Superior temporal gyrus (tissue), 1 donor: ENCODE results near the gene BLM.
"Not testable (repeated sequence)": the region's sequence is repeated elsewhere in the genome, so short reads cannot be mapped to it uniquely, and the experiment has no call there.

Source experiments
- DNase-seq: peaks from one replicate; pipeline ENCODE4 v3.0.0-alpha.2; 2016; ENCODE audit errors: extremely low spot score

BLM gene

DNA sequence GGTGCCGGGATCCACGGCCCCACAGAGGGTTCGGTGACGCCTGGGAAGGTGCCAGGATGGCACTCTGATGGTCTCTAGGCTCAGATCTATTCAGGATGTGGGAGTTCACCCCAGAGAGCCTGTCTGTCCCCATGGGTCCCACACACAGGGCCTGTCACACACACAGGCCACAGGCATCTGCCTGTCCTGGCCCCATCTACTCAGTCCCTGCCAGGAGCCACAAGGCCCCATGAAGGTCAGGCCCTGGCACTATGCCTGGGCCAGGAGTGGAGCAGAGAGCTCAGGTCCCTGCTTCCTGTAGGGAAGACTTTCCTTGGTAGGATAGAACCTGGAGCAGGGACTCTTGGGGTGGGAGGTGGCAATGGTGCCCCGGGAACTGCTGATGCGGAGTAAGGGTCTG, 102.2 kb downstream of the BLM start:
- no peak for DNase-seq

DNA sequence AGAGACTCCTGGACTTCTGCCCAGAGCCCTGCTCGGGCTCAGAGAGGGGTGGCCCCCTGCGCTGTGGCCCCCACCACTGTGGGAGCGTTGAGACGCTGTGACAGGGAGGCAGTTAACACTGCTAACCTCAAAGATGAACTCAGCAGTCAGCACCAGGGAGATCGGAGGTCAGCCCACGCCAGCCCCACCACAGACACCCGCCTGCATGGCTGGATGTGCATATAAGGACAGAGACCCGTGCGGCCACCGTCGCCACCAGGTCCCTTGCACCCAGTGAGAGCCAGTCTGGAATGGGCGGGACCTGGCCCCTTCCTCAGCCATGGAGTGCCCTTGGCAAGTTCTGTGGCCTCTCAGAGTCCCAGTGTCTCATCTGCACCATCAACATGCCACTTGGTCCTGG, 102.7 kb downstream of the BLM start:
- DNase-seq: no peak

DNA sequence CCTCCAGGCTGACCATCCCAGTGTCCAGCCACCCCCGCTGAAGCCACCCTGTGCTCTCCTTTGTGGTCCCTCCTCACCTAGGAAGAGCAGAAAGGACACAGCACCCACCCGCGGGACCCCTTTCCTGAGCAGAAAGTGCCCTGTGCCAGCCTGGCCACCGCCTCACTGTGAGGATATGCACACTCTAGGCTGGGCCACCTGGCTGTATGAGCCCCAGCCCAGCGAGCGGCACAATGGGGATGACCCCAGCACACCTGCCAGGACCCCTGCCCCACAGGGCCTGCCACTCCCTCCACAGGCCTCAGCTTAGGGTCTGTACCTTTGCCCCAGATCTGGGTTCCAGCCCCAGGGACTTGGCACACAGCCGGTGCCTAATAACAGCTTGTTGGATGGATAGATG, 103.3 kb downstream of the BLM start:
- DNase-seq: no peak

DNA sequence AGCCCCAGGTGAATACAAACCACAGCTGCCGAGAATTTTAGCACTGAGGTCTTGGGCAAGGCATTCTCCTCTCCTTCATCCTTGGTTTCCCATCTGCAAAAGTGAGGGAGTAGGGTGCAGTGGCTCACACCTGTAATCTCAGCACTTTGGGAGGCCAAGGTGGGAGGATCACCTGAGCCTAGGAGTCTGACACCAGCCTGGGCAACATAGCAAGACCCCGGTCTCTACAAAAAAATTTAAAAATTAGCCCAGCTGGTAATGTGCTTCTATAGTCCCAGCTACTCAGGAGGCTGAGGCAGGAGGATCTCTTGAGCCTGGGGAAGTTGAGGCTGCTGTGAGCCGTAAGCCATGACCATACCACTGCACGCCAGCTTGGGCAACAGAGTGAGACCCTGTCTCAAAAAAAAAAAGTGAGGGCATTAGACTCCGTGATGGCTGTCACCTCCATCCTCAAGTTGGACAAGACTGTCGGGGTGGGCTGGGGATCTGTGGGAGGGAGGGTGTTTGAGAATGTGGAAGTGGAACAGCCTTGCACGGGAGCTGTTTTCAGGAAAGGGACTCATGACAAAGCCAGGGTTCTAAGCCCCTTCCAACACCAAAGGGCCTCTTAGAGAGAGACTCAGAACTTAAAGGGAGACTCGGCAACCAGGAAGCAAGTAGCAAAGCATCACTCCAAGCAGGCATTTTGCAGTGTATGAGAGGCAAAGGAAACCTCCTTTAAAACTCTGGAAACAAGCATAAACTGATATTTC, 105.2 kb downstream of the BLM start:
- no peak for DNase-seq

DNA sequence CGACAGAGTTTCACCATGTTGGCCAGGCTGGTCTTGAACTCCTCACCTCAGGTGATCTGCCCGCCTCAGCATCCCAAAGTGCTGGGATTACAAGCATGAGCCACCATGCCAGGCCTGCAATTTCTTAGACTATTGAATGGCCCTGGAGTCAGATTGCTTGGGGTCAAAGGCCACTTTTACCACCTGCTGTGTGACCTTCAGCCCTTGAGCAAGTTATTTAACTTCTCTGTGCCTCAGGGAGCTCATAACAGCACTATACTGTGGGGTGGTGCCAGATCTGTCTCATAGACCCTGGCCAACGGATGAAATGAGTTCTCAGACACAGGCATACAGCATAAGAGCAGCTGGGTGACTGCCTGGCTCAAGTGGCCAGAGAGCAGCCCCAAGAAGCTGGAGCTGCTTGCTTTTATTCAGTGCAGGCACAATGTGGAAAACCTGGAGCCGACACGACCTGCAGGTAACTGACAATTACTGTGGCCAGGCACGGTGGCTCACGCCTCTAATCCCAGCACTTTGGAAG, 106.4 kb downstream of the BLM start:
- DNase-seq: no peak

- not testable (repeated sequence) for DNase-seq
These were observed 108.2 kb downstream of the BLM start for GRCh38 chr15:90825115-90825899.

DNA sequence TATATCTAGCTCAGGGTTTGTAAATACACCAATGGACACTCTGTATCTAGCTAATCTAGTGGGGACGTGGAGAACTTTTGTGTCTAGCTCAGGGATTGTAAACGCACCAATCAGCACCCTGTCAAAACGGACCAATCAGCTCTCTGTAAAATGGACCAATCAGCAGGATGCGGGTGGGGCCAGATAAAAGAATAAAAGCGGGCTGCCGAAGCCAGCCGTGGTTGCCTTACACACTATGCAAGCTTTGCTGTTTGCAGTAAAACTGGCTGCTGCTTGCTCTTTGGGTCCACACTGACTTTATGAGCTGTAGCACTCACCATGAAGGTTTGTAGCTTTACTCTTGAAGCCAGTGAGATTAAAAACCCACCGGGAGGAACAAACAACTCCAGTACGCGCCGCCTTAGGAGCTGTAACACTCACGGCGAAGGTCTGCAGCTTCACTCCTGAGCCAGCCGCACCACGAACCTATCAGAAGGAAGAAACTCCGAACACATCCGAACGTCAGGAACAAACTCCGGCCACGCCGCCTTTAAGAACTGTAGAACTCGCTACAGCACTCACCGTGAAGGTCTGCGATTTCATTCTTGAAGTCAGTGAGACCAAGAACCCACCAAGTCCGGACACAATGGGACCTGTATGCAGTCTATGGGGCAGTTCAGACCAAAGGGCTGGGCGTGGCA, 109.2 kb downstream of the BLM start:
- DNase-seq: not testable (repeated sequence)

- DNase-seq: no peak
These were observed 109.8 kb downstream of the BLM start for GRCh38 chr15:90826886-90827435.

- no peak for DNase-seq
These were observed 111.0 kb downstream of the BLM start for GRCh38 chr15:90828111-90828510.

DNA sequence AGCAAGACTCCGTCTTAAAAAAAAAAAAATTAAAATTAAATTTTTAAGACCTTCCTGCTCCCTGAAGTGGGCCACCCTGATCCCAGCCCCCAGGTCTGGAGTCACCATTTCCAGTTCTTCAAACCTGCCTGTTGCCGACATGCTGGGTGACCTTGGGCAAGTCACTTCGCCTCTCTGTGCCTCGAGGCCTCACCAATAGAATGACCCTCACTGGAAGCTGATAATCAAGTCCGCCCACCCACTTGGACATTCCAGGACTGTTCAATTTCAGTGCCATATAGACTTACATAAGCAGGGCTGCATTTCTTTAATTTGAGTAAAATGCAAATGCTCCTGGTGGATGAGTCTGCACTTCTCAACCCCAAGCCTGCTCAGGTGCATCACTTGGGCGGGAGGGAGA, 112.0 kb downstream of the BLM start:
- DNase-seq: no peak

DNA sequence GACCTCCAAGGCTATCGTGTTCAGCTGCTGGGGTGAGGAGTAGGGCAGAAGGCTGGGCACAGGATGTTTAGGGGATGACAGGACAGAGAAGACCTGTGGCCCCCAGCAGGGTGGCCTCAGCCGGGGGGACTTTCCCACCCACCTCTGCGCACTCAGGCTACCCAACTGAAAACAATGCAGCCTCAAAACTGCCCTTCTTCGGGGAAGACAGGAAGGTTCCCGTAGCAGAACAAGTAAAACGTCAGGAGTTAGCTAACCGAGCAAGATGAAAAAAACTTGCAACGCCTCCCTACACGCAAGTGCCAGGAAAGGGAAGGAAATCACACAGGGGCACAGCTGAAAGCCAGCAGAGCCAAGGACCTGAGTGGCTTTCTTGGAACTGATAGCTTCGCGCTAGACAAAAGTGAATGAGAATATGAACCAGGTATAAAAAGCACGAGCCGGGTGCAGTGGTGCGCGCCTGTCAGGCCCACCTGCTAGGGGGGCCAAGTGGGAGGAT, 112.8 kb downstream of the BLM start:
- no peak for DNase-seq

- no peak for DNase-seq
These were observed 117.5 kb downstream of the BLM start for GRCh38 chr15:90834626-90835025.

GRCh38 chr15:90836296-90836871, 119.2 kb downstream of the BLM start:
- DNase-seq: no peak

DNA sequence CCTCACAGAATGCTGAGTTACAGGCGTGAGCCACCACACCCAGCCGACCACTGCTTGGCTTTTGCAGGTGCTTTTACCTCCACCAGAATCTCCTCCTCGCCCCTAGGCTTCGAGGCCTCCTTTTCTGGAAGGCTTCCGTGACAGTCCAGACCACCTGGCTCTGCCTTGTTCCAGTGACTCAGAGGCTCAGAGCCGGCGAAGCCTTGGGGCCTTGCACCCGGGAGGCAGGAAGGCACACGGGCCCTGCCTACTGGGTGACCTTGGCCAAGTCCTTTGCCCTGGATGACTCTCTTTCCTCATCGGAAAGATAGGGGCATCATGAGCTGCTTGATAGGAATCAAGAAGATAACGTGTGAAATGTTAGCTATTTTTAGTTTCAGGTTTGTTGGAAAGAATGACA, 119.9 kb downstream of the BLM start:
- no peak for DNase-seq

- no peak for DNase-seq
These were observed 121.0 kb downstream of the BLM start for GRCh38 chr15:90838139-90838538.

DNA sequence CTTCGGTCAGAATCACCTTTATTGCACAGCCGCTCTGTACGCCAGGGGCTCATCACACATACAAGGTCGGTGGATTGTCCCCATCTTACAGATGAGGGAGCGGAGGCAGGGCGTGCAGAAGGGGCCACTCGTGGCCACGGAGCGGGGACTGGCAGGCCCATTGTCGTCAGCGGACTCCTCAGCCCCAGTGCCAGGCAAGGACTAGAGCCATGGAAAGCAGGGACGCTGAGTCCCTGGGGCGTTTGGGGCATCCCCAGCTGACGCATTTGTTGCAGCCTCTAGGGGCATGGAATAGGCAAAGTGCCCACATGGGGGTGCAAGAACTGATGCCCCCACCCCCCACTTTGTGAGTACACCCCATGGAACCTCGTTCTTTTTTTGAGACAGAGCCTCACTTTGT, 121.4 kb downstream of the BLM start:
- no peak for DNase-seq

DNA sequence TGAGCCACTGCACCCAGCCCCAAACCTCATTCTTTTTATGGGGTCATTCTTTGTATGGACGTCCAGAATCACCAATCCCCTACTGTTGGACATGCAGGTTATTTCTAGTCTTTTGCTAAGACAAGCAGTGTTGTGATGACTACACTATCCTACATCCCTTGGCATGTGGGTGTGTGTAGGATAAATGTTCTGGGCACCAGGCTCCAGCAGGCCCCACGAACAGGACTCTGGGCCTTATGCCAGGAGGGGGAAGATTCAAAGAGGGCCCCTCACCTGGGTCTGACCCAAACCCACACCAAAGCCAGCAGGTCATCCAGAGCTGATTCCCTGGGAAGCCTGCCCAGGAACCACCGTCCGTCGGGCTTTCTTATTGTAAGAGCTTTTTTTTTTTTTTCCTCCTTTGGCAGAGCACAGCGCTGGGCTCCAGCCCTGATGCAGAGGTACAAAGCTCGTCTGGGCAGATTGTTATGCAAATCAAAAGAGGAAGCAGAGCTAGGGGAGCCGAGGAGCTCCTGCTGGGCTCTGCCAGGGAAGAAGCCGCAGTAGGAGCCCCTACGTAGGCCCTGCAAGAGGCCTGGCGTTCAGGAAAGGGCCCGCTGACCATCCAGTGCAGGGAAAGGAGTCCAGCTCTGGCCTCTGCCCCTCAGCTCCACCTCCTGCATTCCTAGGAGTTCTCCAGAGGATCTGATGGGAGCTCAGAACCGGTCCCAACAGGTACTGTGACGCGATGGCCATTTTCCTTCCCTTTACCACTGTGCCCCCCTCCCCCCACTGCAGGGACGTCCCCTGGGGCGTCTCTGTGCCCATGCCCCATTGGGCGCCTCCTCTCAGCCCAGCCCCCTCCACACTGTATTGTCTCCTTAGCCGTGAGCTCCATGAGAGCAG, 122.3 kb downstream of the BLM start:
- peak; percentile 46 for DNase-seq

DNA sequence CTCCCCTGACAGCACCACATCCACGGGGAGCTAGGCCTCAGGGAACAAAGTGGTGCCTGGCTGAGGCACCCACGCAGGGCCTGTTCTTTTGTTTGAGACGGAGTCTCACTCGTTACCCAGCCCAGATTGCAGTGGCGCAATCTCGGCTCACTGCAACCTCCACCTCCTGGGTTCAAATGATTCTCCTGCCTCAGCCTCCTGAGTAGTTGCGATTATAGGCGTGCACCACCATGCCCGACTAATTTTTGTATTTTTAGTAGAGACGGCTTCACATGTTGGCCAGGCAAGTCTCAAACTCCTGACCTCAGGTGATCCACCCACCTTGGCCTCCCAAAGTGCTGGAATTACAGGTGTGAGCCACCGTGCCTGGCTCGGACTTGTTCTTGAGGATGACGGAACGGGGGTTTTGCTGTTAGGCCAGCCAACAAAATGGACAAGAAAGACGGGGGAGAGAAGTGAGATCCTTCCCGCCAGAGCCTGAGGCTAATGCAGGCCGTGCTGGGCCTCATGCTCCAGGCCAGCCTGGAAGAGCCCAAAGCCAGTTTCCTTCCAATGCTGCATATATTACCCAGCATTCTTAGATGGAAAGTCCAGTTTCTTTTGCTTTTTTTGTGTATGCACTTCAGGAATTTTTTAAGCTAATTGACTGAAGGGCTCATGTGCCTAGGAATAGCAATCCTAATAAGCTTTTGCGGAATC, 123.2 kb downstream of the BLM start:
- DNase-seq: no peak

GRCh38 chr15:90840954-90841353, 123.8 kb downstream of the BLM start:
- no peak for DNase-seq

DNA sequence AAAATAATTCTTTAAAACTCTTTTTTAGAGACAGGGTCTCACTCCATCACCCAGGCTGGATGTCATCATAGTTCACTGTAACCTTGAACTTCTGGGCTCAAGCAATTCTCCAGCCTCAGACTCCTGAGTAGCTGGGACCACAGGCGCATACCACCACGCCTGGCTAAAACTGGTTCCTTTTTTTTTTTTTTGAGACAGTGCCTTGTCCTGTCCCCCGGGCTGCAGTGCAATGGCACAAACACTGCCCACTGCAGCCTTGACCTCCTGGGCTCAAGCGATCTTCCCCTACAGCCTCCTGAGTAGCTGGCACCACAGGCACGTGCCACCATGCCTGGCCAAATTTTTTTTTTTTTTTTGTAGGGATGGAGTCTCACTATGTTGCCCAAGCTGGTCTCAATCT, 127.5 kb downstream of the BLM start:
- no peak for DNase-seq
